ENCODE data around the gene EPN3. TPM values are rescaled to one million over a fixed set of nuclear protein-coding genes. Genes with fewer than 3 reads are reported as not detected.

EPN3 gene
- total RNA-seq, 4 donors from 2014 or later = 30.3 to 110 (median 78.5) TPM

DNA sequence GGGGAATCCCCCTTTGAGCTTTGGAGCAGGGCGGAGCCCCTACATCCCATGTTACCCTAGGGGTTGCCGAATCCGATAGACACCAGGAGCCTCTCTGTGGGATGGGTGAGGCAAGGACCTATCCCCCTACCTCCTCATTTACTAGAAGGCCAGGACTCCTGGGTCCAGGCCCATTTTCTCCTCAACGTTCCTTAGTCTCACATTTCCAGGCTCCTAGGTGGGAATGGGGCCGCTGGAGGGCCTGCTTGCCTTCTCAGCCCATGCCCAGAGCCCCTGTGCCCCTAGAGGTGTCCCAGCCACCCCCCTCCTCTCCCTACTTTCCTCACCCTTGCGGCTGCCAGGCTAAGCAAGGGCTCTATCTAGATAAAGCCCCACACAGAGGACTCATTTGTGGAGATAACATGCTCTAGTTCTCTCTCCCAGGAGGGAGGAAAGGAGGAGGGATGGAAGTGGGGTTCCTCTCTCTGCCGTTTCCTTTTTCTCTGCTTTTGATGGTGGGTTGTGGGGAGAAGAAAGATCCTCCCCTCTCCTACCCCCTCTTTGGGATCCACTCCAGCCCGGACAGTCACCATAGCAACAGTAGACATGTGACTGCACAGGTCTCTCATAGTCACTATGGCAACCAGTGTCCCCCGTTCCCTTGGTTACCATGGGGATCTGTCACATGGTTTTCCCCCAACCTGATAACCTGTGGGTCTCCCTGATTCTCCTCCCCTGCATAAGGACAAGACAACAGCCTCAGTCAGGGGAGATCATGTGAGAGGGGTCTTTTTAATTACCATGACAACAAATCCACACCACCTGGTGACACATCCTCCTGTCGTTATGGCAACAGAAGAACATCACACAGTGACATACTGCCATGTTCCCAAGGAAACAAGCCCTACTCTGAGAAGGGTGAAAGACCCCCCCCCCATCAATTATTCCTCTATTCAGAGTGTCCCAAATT is 33.1 kb downstream of the EPN3 start:
- Histone ChIP-seq H3K27me3 (peaks cover 33% of the 10 kb centered on the region), H3K36me3 (no peaks in the 10 kb centered on the region), H3K9me3 (no peaks in the 10 kb centered on the region), H3K27ac (no peak overlapping the region), H3K4me3 (no peak overlapping the region), H3K4me1 (peaks cover 42% of the 10 kb centered on the region)
- TF ChIP-seq POLR2AphosphoS5 (IDR thresholded peaks at IDR 0.05) (no peak), EP300 (IDR thresholded peaks at IDR 0.05) (no peak), POLR2A (IDR thresholded peaks at IDR 0.05) (no peak)
- TF ChIP-seq, protein P1, sequence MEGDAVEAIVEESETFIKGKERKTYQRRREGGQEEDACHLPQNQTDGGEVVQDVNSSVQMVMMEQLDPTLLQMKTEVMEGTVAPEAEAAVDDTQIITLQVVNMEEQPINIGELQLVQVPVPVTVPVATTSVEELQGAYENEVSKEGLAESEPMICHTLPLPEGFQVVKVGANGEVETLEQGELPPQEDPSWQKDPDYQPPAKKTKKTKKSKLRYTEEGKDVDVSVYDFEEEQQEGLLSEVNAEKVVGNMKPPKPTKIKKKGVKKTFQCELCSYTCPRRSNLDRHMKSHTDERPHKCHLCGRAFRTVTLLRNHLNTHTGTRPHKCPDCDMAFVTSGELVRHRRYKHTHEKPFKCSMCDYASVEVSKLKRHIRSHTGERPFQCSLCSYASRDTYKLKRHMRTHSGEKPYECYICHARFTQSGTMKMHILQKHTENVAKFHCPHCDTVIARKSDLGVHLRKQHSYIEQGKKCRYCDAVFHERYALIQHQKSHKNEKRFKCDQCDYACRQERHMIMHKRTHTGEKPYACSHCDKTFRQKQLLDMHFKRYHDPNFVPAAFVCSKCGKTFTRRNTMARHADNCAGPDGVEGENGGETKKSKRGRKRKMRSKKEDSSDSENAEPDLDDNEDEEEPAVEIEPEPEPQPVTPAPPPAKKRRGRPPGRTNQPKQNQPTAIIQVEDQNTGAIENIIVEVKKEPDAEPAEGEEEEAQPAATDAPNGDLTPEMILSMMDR (IDR thresholded peaks at IDR 0.05) = no peak
- no peak for DNase-seq (ENCODE audit: low spot score in 2 of 2)
- WGBS = 26% methylated on average over 10 of the region's 10 CpGs

DNA sequence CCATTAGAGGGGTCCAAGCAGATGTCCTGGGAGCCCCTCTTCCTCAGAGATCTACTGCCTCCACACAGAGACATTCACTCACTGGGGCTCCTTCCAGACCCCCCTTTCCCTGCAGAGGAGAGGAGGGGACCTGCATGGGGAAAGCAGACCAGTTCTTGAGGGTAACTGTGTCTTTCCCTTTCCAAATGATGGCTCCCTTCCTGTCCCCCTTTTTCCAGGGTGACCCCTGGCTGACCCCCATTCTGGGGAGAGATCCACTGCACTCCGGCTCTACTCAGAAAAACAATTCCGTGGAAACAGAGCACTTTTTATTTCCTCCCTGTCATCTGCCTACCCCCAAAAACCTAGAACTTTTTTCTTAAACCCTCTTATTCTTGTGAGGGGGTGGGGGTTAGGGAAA is 34.4 kb downstream of the EPN3 start:
- Histone ChIP-seq H3K27me3 (peaks cover 21% of the 10 kb centered on the region), H3K9me3 (no peaks in the 10 kb centered on the region), H3K27ac (no peak overlapping the region), H3K36me3 (no peaks in the 10 kb centered on the region), H3K4me3 (no peak overlapping the region), H3K4me1 (peaks cover 30% of the 10 kb centered on the region)
- no peak for DNase-seq (ENCODE audit: low spot score in 2 of 2)
- TF ChIP-seq, protein P1 (IDR thresholded peaks at IDR 0.05) = no peak
- TF ChIP-seq EP300 (IDR thresholded peaks at IDR 0.05) (no peak), POLR2A (IDR thresholded peaks at IDR 0.05) (no peak), POLR2AphosphoS5 (IDR thresholded peaks at IDR 0.05) (no peak)
- 30% methylated on average over 2 of the region's 2 CpGs for WGBS

DNA sequence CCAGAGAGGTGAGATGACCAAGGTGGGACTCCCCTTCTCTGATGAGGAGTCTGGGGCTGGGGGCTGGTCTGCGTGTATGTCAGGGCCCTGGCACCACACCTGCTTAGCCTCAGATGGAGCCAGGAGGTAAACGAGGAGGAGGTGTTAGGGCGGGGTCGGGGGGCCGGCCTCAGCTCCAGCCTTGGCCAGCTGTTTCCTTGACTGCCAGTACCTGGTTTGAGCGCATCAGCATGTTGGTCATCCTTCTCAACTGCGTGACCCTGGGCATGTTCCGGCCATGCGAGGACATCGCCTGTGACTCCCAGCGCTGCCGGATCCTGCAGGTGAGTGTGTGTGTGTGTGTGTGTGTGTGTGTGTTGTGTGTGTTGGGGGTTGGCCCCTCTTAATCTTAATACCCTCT is 36.1 kb downstream of the EPN3 start:
- TF ChIP-seq POLR2A (IDR thresholded peaks at IDR 0.05) = no peak
- no peak for TF ChIP-seq POLR2AphosphoS5 (IDR thresholded peaks at IDR 0.05)
- TF ChIP-seq EP300 (IDR thresholded peaks at IDR 0.05) = no peak
- TF ChIP-seq, protein P1 (IDR thresholded peaks at IDR 0.05) = no peak
- 70% methylated on average over 6 of the region's 12 CpGs for WGBS
- H3K9me3 ChIP-seq = no peaks in the 10 kb centered on the region
- peaks cover 15% of the 10 kb centered on the region for H3K4me1 ChIP-seq
- H3K4me3 ChIP-seq = no peak overlapping the region
- DNase-seq (ENCODE audit: low spot score in 2 of 2) = no peak
- no peak overlapping the region for H3K27ac ChIP-seq
- no peaks in the 10 kb centered on the region for H3K36me3 ChIP-seq
- H3K27me3 ChIP-seq = peaks cover 3% of the 10 kb centered on the region

DNA sequence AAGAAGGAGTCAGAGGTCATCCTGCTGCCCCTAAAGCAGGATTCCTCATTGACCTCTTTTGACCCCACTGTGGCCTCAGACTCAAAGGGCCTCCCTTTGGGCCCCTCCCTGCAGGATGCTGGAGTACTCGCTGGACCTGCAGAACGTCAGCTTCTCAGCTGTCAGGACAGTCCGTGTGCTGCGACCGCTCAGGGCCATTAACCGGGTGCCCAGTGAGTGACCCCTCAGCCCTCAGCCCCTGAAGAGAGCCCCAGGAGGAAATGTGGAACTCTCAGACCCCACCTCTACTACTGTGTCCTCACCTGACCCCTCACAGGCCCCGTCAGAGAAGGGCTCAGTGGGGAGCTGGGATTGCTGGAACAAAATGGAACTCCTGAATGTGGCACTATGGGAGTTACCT is 37.1 kb downstream of the EPN3 start:
- Histone ChIP-seq H3K9me3 (no peaks in the 10 kb centered on the region), H3K36me3 (no peaks in the 10 kb centered on the region), H3K4me1 (peaks cover 12% of the 10 kb centered on the region), H3K27me3 (peaks cover 3% of the 10 kb centered on the region), H3K4me3 (no peak overlapping the region), H3K27ac (no peak overlapping the region)
- TF ChIP-seq POLR2AphosphoS5 (IDR thresholded peaks at IDR 0.05) = no peak
- no peak for TF ChIP-seq EP300 (IDR thresholded peaks at IDR 0.05)
- TF ChIP-seq POLR2A (IDR thresholded peaks at IDR 0.05) = no peak
- TF ChIP-seq, protein P1 (IDR thresholded peaks at IDR 0.05) = no peak
- 96% methylated on average over 7 of the region's 7 CpGs for WGBS
- DNase-seq (ENCODE audit: low spot score in 2 of 2) = no peak

DNA sequence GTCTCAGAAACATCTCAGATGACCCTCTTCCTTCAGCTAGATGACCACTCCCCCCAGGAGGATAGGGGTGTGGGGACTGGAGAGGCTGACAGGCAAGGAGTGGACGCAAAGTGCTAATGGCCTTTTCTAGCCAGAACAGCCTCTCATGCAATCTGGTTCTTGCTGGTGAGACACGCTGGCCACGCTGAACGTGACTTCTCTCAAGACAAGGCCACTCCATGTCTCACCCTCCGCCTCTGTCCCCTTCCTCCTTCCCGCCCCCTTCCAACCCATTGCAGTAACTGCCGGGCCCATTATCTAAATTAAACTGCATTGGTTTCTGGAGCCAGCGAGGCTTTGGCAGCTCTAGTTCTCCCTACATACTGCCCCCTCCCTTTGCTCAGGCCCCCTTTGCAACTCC is 37.5 kb downstream of the EPN3 start:
- 94% methylated on average over 8 of the region's 8 CpGs for WGBS

More for the DNA sequence above, 37.5 kb downstream of the EPN3 start:
- Histone ChIP-seq H3K36me3 (no peaks in the 10 kb centered on the region), H3K4me3 (no peak overlapping the region), H3K4me1 (peaks cover 8% of the 10 kb centered on the region), H3K27ac (no peak overlapping the region), H3K9me3 (no peaks in the 10 kb centered on the region), H3K27me3 (peaks cover 3% of the 10 kb centered on the region)
- TF ChIP-seq POLR2A (IDR thresholded peaks at IDR 0.05) (no peak), EP300 (IDR thresholded peaks at IDR 0.05) (no peak), POLR2AphosphoS5 (IDR thresholded peaks at IDR 0.05) (no peak)
- TF ChIP-seq, protein P1 (IDR thresholded peaks at IDR 0.05) = no peak
- no peak for DNase-seq (ENCODE audit: low spot score in 2 of 2)

All from suprapubic skin (tissue), 4 donors.